K562 (cell line): ENCODE measurements around the gene TJP2. TPM values are rescaled to one million over a fixed set of nuclear protein-coding genes. Genes with fewer than 3 reads are reported as not detected.

Experiments used
- ARID1B ChIP-seq: fragments of 450-650 bp; IDR thresholded peaks from 2 replicates; pipeline ENCODE4 v1.6.1; 2016; ENCODE audit warnings: antibody characterized with exemption, mild to moderate bottlenecking, inconsistent platforms
- ATF7 ChIP-seq: fragments of 450-650 bp; IDR thresholded peaks from 2 replicates; pipeline ENCODE4 v1.7.1; 2014; ENCODE audit warnings: mild to moderate bottlenecking, moderate library complexity
- BCOR ChIP-seq: fragments of 450-650 bp; IDR thresholded peaks from 2 replicates; pipeline ENCODE4 v1.6.1; 2016
- BHLHE40 ChIP-seq: IDR thresholded peaks from 2 replicates; pipeline ENCODE4 v1.6.1; 2011; ENCODE audit warnings: low read length, improper control_type of control experiment
- CBFA2T2 ChIP-seq: fragments of 450-650 bp; conservative IDR thresholded peaks from 2 replicates; pipeline ENCODE4 v1.6.1; 2017; ENCODE audit warnings: mild to moderate bottlenecking
- CBFA2T3 ChIP-seq: fragments of 450-650 bp; IDR thresholded peaks from 2 replicates; pipeline ENCODE4 v1.6.1; 2017
- CBFB ChIP-seq: sonication (generic); formaldehyde crosslinking; IDR thresholded peaks from 2 replicates; pipeline ENCODE4 v1.4.0; 2020; ENCODE audit warnings: mild to moderate bottlenecking, missing genetic modification reagents
- CCNT2 ChIP-seq: IDR thresholded peaks from 2 replicates; pipeline ENCODE4 v1.6.1; 2011; ENCODE audit warnings: borderline replicate concordance, low read depth, mild to moderate bottlenecking, moderate library complexity, mixed read lengths, low read length; ENCODE audit not compliant: insufficient read length; ENCODE audit errors: extremely low read depth
- COPS2 ChIP-seq: fragments of 450-650 bp; conservative IDR thresholded peaks from 2 replicates; pipeline ENCODE4 v1.6.1; 2016; ENCODE audit warnings: mild to moderate bottlenecking, moderate library complexity
- CREM ChIP-seq: IDR thresholded peaks from 2 replicates; pipeline ENCODE4 v1.6.1; 2014; ENCODE audit warnings: antibody characterized with exemption, low read depth
- CTBP1 ChIP-seq: fragments of 450-650 bp; IDR thresholded peaks from 2 replicates; pipeline ENCODE4 v1.6.1; 2016; ENCODE audit warnings: borderline replicate concordance
- DPF2 ChIP-seq: fragments of 450-650 bp; IDR thresholded peaks from 2 replicates; pipeline ENCODE4 v1.6.1; 2016
- EP300 ChIP-seq: IDR thresholded peaks from 2 replicates; pipeline ENCODE4 v1.6.1; 2012; ENCODE audit warnings: low read length, improper control_type of control experiment
- GATA2 ChIP-seq: sonication (generic); formaldehyde crosslinking; IDR thresholded peaks from 2 replicates; pipeline ENCODE4 v1.4.0; 2020; ENCODE audit warnings: mild to moderate bottlenecking, missing genetic modification reagents
- JUND ChIP-seq, 2 experiments: IDR thresholded peaks; 2 replicates in 1 of 2; 3 replicates in 1 of 2; pipeline ENCODE4 v1.6.1; 2011; ENCODE audit warnings: borderline replicate concordance in 2 of 2, low read depth in 2 of 2, low read length in 2 of 2, improper control_type of control experiment in 1 of 2, missing biosample characterization in 1 of 2, missing genetic modification characterization in 1 of 2, missing genetic modification reagents in 1 of 2
- KAT8 ChIP-seq: fragments of 450-650 bp; IDR thresholded peaks from 2 replicates; pipeline ENCODE4 v1.6.1; 2016; ENCODE audit warnings: low read depth, mild to moderate bottlenecking
- L3MBTL2 ChIP-seq: fragments of 450-650 bp; IDR thresholded peaks from 2 replicates; pipeline ENCODE4 v1.6.1; 2016; ENCODE audit warnings: mild to moderate bottlenecking, moderate library complexity
- MAFF ChIP-seq: IDR thresholded peaks from 2 replicates; pipeline ENCODE4 v1.6.1; 2012; ENCODE audit warnings: low read length, improper control_type of control experiment
- MAFK ChIP-seq: IDR thresholded peaks from 2 replicates; pipeline ENCODE4 v1.6.1; 2011; ENCODE audit warnings: low read length, improper control_type of control experiment
- MEIS2 ChIP-seq: fragments of 450-650 bp; IDR thresholded peaks from 2 replicates; pipeline ENCODE4 v1.6.1; 2014; ENCODE audit warnings: mild to moderate bottlenecking; ENCODE audit not compliant: partially characterized antibody
- MTA3 ChIP-seq: fragments of 450-650 bp; formaldehyde crosslinking; IDR thresholded peaks from 2 replicates; pipeline ENCODE4 v1.6.1; 2017; ENCODE audit warnings: mild to moderate bottlenecking, borderline replicate concordance
- MXI1 ChIP-seq: IDR thresholded peaks from 2 replicates; pipeline ENCODE4 v1.6.1; 2011; ENCODE audit warnings: low read depth, mild to moderate bottlenecking, improper control_type of control experiment, low read length
- MYC ChIP-seq, 2 experiments: fragments of 250-450 bp in 1 of 2; sonication (Bioruptor Pico) in 1 of 2; IDR thresholded peaks; 2 replicates each; pipeline versions ENCODE4 v1.5.1 to v1.6.1; 2012 to 2021; ENCODE audit warnings: low read depth in 2 of 2, borderline replicate concordance in 1 of 2, improper control_type of control experiment in 1 of 2, low read length in 1 of 2, mild to moderate bottlenecking in 1 of 2, moderate library complexity in 1 of 2
- NBN ChIP-seq: fragments of 450-650 bp; IDR thresholded peaks from 2 replicates; pipeline ENCODE4 v1.6.1; 2016; ENCODE audit warnings: low read depth, mild to moderate bottlenecking
- NFE2 ChIP-seq: IDR thresholded peaks from 2 replicates; pipeline ENCODE4 v1.6.1; 2014; ENCODE audit warnings: antibody characterized with exemption, low read depth
- PHF21A ChIP-seq: fragments of 450-650 bp; IDR thresholded peaks from 2 replicates; pipeline ENCODE4 v1.6.1; 2017; ENCODE audit warnings: low read depth, borderline replicate concordance
- PML ChIP-seq: IDR thresholded peaks from 2 replicates; pipeline ENCODE4 v1.6.1; 2012; ENCODE audit warnings: low read length, inconsistent platforms
- PTBP1 ChIP-seq: fragments of 200-400 bp; formaldehyde crosslinking; IDR thresholded peaks from 2 replicates; pipeline ENCODE4 v1.6.1; 2017; ENCODE audit warnings: low read depth, low read length
- RFX1 ChIP-seq: fragments of 450-650 bp; IDR thresholded peaks from 2 replicates; pipeline ENCODE4 v1.6.1; 2016; ENCODE audit warnings: mild to moderate bottlenecking, moderate library complexity
- SMARCA4 ChIP-seq: fragments of 450-650 bp; IDR thresholded peaks from 2 replicates; pipeline ENCODE4 v1.6.1; 2016
- SMARCE1 ChIP-seq: fragments of 450-650 bp; IDR thresholded peaks from 2 replicates; pipeline ENCODE4 v1.7.1; 2016; ENCODE audit warnings: mild to moderate bottlenecking
- SOX6 ChIP-seq: fragments of 450-650 bp; IDR thresholded peaks from 2 replicates; pipeline ENCODE4 v1.6.1; 2014; ENCODE audit warnings: mild to moderate bottlenecking
- ZNF140 ChIP-seq: fragments of 250-450 bp; sonication (Bioruptor Pico); IDR thresholded peaks from 2 replicates; pipeline ENCODE4 v1.8.0; 2021; ENCODE audit warnings: moderate library complexity, mild to moderate bottlenecking, inconsistent platforms
- ZNF282 ChIP-seq: sonication (generic); formaldehyde crosslinking; IDR thresholded peaks from 2 replicates; pipeline ENCODE4 v1.8.1; 2023; ENCODE audit warnings: missing genetic modification reagents
- ZNF561 ChIP-seq: fragments of 450-650 bp; formaldehyde crosslinking; conservative IDR thresholded peaks from 2 replicates; pipeline ENCODE4 v1.4.0; 2020; ENCODE audit warnings: mild to moderate bottlenecking, moderate library complexity
- ZNF668 ChIP-seq: fragments of 250-450 bp; sonication (Bioruptor Pico); IDR thresholded peaks from 2 replicates; pipeline ENCODE4 v1.8.0; 2022; ENCODE audit warnings: mild to moderate bottlenecking, inconsistent platforms
- ZSCAN29 ChIP-seq: fragments of 450-650 bp; IDR thresholded peaks from 2 replicates; pipeline ENCODE4 v1.6.1; 2017
- ZSCAN32 ChIP-seq: fragments of 450-650 bp; formaldehyde crosslinking; IDR thresholded peaks from 2 replicates; pipeline ENCODE4 v1.4.0; 2020; ENCODE audit warnings: mild to moderate bottlenecking, moderate library complexity
- polyA plus RNA-seq, 8 experiments: library from polyadenylated mRNA; depleted of rRNA in 4 of 8; stranded (reverse) in 5 of 8; unstranded in 3 of 8; fragments of >200 nt; fragmentation: Nextera tagmentation in 2 of 8; fragmentation: Illumina TruSeq in 1 of 8; extraction: Ambion mirVana in 2 of 8; extraction: Trizol in 1 of 8; gene quantifications; 2 replicates each; pipeline versions ENCODE4 v1.2.1 to v1.2.3, GENCODE V29; 2011 to 2014; ENCODE audit warnings: inconsistent platforms in 1 of 8, missing spikeins in 1 of 8
- total RNA-seq, 7 experiments: library from RNA; depleted of rRNA in 6 of 7; stranded (reverse); fragments of >200 nt in 6 of 7; fragmentation: Illumina TruSeq in 2 of 7; extraction: Trizol in 2 of 7; gene quantifications; 2 replicates each; pipeline versions ENCODE4 v1.2.1 to v1.2.3, GENCODE V29; 2011 to 2021; ENCODE audit warnings: low replicate concordance in 1 of 7

Gene TJP2
- total and polyA plus RNA-seq, 9 of the 15 experiments (the other 6 are each of a cell fraction or from before 2014, with no cell fraction given) = 4.0 to 24.1 (median 16.8) TPM

- TF ChIP-seq CBFA2T3 (peak; percentile 70), MAFK (peak; percentile 13; the same call in 1 of the 2 replicates), MXI1 (0 out of 2 replicates have a peak, but pooled peaks have one; percentile 24), CTBP1 (peak; percentile 33; the same call in 1 of the 2 replicates), MTA3 (0 out of 2 replicates have a peak, but pooled peaks have one; percentile 36), MAFF (peak; percentile 26; the same call in 1 of the 2 replicates), ZNF668 (CRISPR knock-in tag) (no peak), SMARCE1 (peak; percentile 87), JUND (IDR thresholded peaks at IDR 0.05; ENCODE audit: borderline replicate concordance, low read depth, low read length) (peak; percentile 99), JUND (tag; IDR thresholded peaks at IDR 0.05; ENCODE audit: borderline replicate concordance, low read depth, low read length) (peak; percentile 98), CCNT2 (peak; percentile 58), PHF21A (peak; percentile 93; the same call in 1 of the 2 replicates), ZNF282 (no peak), RFX1 (peak; percentile 28; the same call in 1 of the 2 replicates), ATF7 (peak; percentile 56; the same call in 1 of the 2 replicates), COPS2 (no peak), ZNF140 (no peak), ZSCAN29 (no peak), SOX6 (peak; percentile 76), CREM (peak; percentile 61; the same call in 1 of the 2 replicates), CBFA2T2 (peak; percentile 20; the same call in 1 of the 2 replicates), MYC (IDR thresholded peaks at IDR 0.05; ENCODE audit: low read depth, low read length) (peak; percentile 55), MYC (CRISPR knock-in tag; IDR thresholded peaks at IDR 0.05; ENCODE audit: borderline replicate concordance, low read depth) (no peak), PML (0 out of 2 replicates have a peak, but pooled peaks have one; percentile 18), BHLHE40 (peak; percentile 64; the same call in 1 of the 2 replicates), GATA2 (peak; percentile 89), KAT8 (no peak), NBN (peak; percentile 47; the same call in 1 of the 2 replicates), DPF2 (peak; percentile 88), ZSCAN32 (CRISPR knock-in tag) (no peak), ZNF561 (CRISPR knock-in tag) (no peak), CBFB (CRISPR knock-in tag) (no peak), L3MBTL2 (0 out of 2 replicates have a peak, but pooled peaks have one; percentile 13), PTBP1 (no peak), NFE2 (peak; percentile 53), BCOR (no peak), MEIS2 (peak; percentile 13), ARID1B (peak; percentile 90), SMARCA4 (peak; percentile 92), EP300 (peak; percentile 58; the same call in 1 of the 2 replicates)
Observed at GRCh38 chr9:69180670-69181069, 6.6 kb downstream of the TJP2 start (continued).
